Uterus (tissue), 2 donors: ENCODE results near the gene TCP11L1.

Source experiments
- CTCF ChIP-seq, 4 experiments: fragments of 200-600 bp in 2 of 4; fragments of 450-650 bp in 2 of 4; sonication (generic) in 2 of 4; IDR thresholded peaks; one replicate each; pipeline ENCODE4 v1.5.1; 2016 to 2019; ENCODE audit warnings: antibody characterized with exemption in 4 of 4, mild to moderate bottlenecking in 2 of 4, moderate library complexity in 1 of 4
- POLR2A ChIP-seq, 2 donors: fragments of 450-650 bp; IDR thresholded peaks; one replicate each; pipeline ENCODE4 v1.6.1; 2016; ENCODE audit warnings: antibody characterized with exemption in 2 of 2, mild to moderate bottlenecking in 1 of 2, moderate library complexity in 1 of 2

- no peak for TF ChIP-seq POLR2A (IDR thresholded peaks at IDR 0.05)
- no peak for TF ChIP-seq CTCF (IDR thresholded peaks at IDR 0.05)
These were observed 4.4 kb upstream of the TCP11L1 start for GRCh38 chr11:33035011-33035410.
